ENCODE measurements around the gene TBX4. TPM values are rescaled to one million over a fixed set of nuclear protein-coding genes. Genes with fewer than 3 reads are reported as not detected.
"Not testable (repeated sequence)": the region's sequence is repeated elsewhere in the genome, so short reads cannot be mapped to it uniquely, and the experiment has no call there.

Gene TBX4
- total RNA-seq, 1 donor from 2014 or later = 23.4 TPM

GRCh38 chr17:61519754-61520440 lies 67.7 kb downstream of the TBX4 start:
- DNase-seq (ENCODE audit: low spot score) = no peak

DNA sequence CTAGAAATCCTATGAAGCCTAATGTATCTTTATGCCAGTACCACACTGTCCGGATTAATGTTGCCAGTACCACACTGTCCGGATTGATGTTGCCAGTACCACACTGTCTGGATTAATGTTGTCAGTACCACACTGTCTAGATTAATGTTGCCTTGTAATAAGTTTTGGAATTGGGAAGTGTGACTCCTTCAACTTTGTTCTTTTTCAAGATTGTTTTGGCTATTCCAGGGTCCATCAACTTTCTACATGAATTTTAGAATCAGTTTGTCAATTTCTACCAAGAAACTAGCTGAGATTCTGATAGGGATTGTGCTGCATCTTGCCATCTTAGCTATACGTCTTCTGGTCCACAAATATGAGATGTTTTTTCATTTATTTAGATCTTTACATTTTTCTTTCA lies 68.7 kb downstream of the TBX4 start:
- DNase-seq (ENCODE audit: low spot score) = no peak

DNA sequence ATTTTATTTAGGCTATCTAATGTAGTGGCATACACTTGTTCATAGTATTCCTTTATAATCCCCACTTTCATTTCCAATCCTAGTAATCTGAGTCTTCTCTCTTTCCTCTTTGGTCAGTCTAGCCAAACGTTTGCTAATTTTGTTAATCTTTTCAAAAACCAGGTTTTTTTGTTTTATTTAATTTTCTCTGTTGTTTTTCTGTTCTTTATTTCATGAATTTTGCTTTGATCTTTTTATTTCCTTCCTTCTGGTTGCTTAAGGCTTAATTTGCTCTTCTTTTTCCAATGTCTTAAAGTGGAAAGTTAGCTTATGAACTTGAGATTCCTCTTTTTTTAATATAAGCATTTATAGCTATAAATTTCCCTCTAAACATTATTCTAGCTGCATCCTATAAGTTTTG lies 69.9 kb downstream of the TBX4 start:
- DNase-seq (ENCODE audit: low spot score) = no peak

GRCh38 chr17:61524319-61524718 lies 72.1 kb downstream of the TBX4 start:
- DNase-seq (ENCODE audit: low spot score) = no peak

DNA sequence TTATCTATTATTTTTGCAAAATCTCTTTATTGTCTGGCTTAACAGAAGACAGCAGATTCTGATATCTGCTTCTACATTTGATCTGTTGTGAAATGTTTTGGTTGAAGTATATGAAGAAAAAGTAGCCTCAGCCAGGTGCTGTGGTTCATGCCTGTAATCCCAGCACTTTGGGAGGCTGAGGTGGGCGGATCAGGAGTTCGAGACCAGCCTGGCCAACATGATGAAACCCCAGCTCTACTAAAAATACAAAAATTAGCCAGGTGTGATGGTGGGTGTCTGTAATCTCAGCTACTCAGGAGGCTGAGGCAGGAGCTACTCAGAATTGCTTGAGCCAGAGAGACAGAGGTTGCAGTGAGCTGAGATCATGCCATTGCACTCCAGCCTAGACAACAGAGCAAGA lies 75.2 kb downstream of the TBX4 start:
- DNase-seq (ENCODE audit: low spot score) = not testable (repeated sequence)

DNA sequence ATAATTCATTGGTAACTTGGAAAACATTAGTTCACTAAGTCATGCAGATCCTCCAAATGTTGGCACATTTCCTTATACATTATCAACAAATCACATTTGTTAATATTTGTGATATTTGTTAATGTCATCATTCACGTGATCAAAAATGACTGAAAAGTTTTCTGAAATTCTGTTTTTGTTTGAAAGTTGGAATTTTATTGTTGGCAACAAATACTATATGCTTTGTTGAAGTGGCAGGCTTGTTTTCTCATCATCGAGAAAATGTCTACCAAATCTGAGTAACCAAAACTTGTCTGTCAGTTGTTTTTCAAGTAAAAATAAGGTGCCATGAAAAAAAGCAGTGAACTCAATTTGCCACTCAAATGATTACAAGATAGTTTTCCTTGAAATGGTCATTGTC lies 75.9 kb downstream of the TBX4 start:
- no peak for DNase-seq (ENCODE audit: low spot score)

DNA sequence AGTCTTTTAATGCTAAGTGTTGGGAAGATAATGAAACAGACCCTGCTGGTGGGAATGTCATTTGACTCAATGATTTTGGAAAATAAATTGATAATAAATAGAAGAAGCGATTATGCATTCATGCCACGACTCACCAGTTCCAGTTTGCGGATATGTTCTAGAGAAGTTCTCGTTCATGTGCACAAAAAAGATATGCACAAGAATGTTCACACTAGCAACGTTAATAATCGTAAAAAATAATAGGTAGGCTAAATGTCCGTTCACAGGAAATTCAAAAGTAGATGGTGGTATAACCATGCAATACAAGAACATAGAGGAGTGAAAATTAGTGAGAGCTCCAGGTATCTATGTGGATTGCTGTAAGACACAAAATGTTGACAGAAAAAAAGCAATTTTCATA lies 79.0 kb downstream of the TBX4 start:
- DNase-seq (ENCODE audit: low spot score) = no peak

DNA sequence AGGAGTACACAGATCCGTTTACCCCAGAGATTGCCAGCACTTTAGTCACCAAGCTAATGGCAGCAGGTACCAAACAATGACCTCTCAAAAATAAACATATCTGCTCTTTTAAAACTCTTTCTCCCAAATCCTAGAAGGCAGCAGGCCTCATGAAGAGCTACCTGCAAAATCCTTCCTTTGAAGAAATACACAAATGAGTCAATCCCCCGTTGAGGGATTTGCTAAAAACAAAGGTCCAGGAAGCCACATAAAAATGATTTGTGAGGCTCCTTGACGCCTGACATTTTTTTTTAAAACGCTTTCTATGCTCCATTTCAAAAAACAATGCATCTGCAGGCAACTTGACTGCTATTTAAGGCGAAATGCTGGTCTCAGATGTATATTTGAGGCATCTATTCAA lies 80.6 kb downstream of the TBX4 start:
- DNase-seq (ENCODE audit: low spot score) = no peak

GRCh38 chr17:61533797-61534196 lies 81.6 kb downstream of the TBX4 start:
- no peak for DNase-seq (ENCODE audit: low spot score)

DNA sequence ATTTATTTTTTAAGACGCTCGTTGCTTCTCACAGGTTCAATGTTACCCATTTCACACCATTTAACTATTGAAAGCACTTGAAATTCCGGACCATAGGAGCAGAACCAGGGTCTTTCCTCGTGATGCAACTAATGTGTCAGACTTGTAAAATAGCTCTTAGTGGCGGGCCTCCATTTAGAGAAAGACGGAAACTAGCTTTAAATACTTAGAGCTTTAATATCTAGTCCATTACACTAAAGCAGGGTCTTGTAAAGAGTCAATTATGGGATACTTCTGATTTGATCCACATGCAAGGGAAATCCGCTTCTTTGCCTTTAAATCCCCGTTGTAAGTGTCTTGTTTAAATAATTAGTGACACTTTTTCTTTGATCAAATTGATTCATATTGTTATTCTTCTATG lies 82.2 kb downstream of the TBX4 start:
- DNase-seq (ENCODE audit: low spot score) = no peak

Other genes with a start within 250 kb of the TBX4 start
- 24.6 TPM for gene TBX2, start 52.6 kb upstream of the TBX4 start, total RNA-seq (ENCODE audit: insufficient read depth, low replicate concordance)
- gene NACA2, start 138.8 kb downstream of the TBX4 start, total RNA-seq (ENCODE audit: insufficient read depth, low replicate concordance) = not detected